H1 (cell line): ENCODE results near the gene CDC123. TPM values are rescaled to one million over a fixed set of nuclear protein-coding genes. Genes with fewer than 3 reads are reported as not detected.

Experiments used
- CTCF ChIA-PET: fragments of 300-600 bp; sonication (Branson Sonifier 250); formaldehyde crosslinking; loops from one replicate; lab custom pipeline; 2021; ENCODE audit not compliant: partially characterized antibody; lab: Charles Lee
- POLR2A ChIA-PET: fragments of 300-600 bp; sonication (Branson Sonifier 250); formaldehyde crosslinking; loops from one replicate; lab custom pipeline; 2021; ENCODE audit warnings: inconsistent platforms; ENCODE audit not compliant: partially characterized antibody; lab: Charles Lee
- DNase-seq, 2 experiments: peaks; one replicate each; pipeline versions ENCODE4 v3.0.0 to v3.0.0-alpha.2; 2010 to 2022; ENCODE audit warnings: low spot score in 2 of 2, low read depth in 1 of 2, mixed read lengths in 1 of 2
- FAIRE-seq: peaks from 2 replicates; lab custom pipeline; 2011; peaks lifted over from hg19 to GRCh38; lab: Jason Lieb, UNC
- H2AFZ ChIP-seq: 2 replicates; pipeline ENCODE4 v1.8.1; 2012; ENCODE audit warnings: low read length, inconsistent platforms
- H2AK5ac ChIP-seq: 2 replicates; pipeline ENCODE4 v1.6.1; 2013; ENCODE audit warnings: low read depth, low read length
- H2BK120ac ChIP-seq: replicated peaks from 2 replicates; pipeline ENCODE3; 2013; ENCODE audit warnings: low read depth, low read length, inconsistent platforms
- H2BK12ac ChIP-seq: 2 replicates; pipeline ENCODE4 v1.6.1; 2013; ENCODE audit warnings: low read depth, low read length
- H2BK15ac ChIP-seq: 2 replicates; pipeline ENCODE4 v1.6.1; 2013; ENCODE audit warnings: low read length
- H2BK20ac ChIP-seq: 2 replicates; pipeline ENCODE4 v1.6.1; 2013; ENCODE audit warnings: low read length
- H2BK5ac ChIP-seq: 2 replicates; pipeline ENCODE4 v1.6.1; 2013; ENCODE audit warnings: low read depth, low read length
- H3K14ac ChIP-seq: 2 replicates; pipeline ENCODE4 v1.6.1; 2013; ENCODE audit warnings: inconsistent platforms; ENCODE audit not compliant: insufficient read length
- H3K18ac ChIP-seq: 2 replicates; pipeline ENCODE4 v1.6.1; 2013; ENCODE audit warnings: low read length; ENCODE audit errors: extremely low read depth
- H3K23ac ChIP-seq: 2 replicates; pipeline ENCODE4 v1.6.1; 2013; ENCODE audit warnings: inconsistent platforms; ENCODE audit not compliant: insufficient read length
- H3K23me2 ChIP-seq: 2 replicates; pipeline ENCODE4 v1.6.1; 2013; ENCODE audit warnings: low read depth, low read length
- H3K27ac ChIP-seq: 2 replicates; pipeline ENCODE4 v1.6.1; 2011; ENCODE audit warnings: low read depth, low read length, inconsistent platforms
- H3K27me3 ChIP-seq, 4 experiments: replicated peaks in 1 of 4; 1 replicate in 1 of 4; 2 replicates in 3 of 4; pipeline versions ENCODE4 v1.6.1 to v1.8.1; 2011 to 2013; ENCODE audit warnings: low read length in 3 of 4, mild to moderate bottlenecking in 3 of 4, inconsistent platforms in 2 of 4, mixed read lengths in 2 of 4, moderate library complexity in 1 of 4; ENCODE audit not compliant: control insufficient read depth in 3 of 4, insufficient read depth in 3 of 4; ENCODE audit errors: extremely low read depth in 1 of 4
- H3K36me3 ChIP-seq, 4 experiments: 2 replicates each; pipeline versions ENCODE4 v1.6.1 to v1.8.1; 2011 to 2013; ENCODE audit warnings: mild to moderate bottlenecking in 4 of 4, low read length in 3 of 4, moderate library complexity in 2 of 4, control low read depth in 1 of 4, inconsistent platforms in 1 of 4; ENCODE audit not compliant: insufficient read depth in 4 of 4, control insufficient read depth in 2 of 4
- H3K4ac ChIP-seq: replicated peaks from 2 replicates; pipeline ENCODE3; 2013; ENCODE audit warnings: low read length, low read depth, mixed read lengths, inconsistent platforms; ENCODE audit not compliant: insufficient read length
- H3K4me1 ChIP-seq, 4 experiments: replicated peaks in 1 of 4; 1 replicate in 1 of 4; 2 replicates in 3 of 4; pipeline versions ENCODE4 v1.6.1 to v1.8.1; 2011 to 2013; ENCODE audit warnings: low read length in 3 of 4, inconsistent platforms in 2 of 4, mixed read lengths in 1 of 4; ENCODE audit not compliant: insufficient read depth in 4 of 4, control insufficient read depth in 3 of 4
- H3K4me2 ChIP-seq, 2 experiments: 2 replicates each; pipeline versions ENCODE4 v1.6.1 to v1.8.1; 2011 to 2013; ENCODE audit warnings: low read depth in 2 of 2, low read length in 2 of 2, control low read depth in 1 of 2, inconsistent platforms in 1 of 2, mild to moderate bottlenecking in 1 of 2; ENCODE audit not compliant: insufficient read depth in 1 of 2
- H3K4me3 ChIP-seq, 4 experiments: fragments of 200-600, 300-600 bp in 1 of 4; sonication (generic), shearing (Covaris generic), sonication (Bioruptor Twin) in 1 of 4; 2 replicates each; pipeline versions ENCODE4 v1.5.1 to v1.8.1; 2011 to 2016; ENCODE audit warnings: low read length in 4 of 4, low read depth in 3 of 4, control low read depth in 2 of 4, inconsistent platforms in 2 of 4, mild to moderate bottlenecking in 2 of 4, mixed read lengths in 1 of 4, moderate library complexity in 1 of 4; ENCODE audit not compliant: insufficient read depth in 2 of 4; ENCODE audit errors: extremely low read depth in 1 of 4
- H3K56ac ChIP-seq: replicated peaks from 2 replicates; pipeline ENCODE3; 2013; ENCODE audit warnings: low read depth, mild to moderate bottlenecking, mixed read lengths, low read length, inconsistent platforms; ENCODE audit not compliant: insufficient read length
- H3K79me1 ChIP-seq: 2 replicates; pipeline ENCODE4 v1.6.1; 2013; ENCODE audit warnings: low read depth, low read length, control low read depth
- H3K79me2 ChIP-seq, 2 experiments: 2 replicates each; pipeline versions ENCODE4 v1.6.1 to v1.8.1; 2012 to 2013; ENCODE audit warnings: low read length in 2 of 2, mild to moderate bottlenecking in 2 of 2, inconsistent platforms in 1 of 2; ENCODE audit not compliant: insufficient read depth in 2 of 2, control insufficient read depth in 1 of 2
- H3K9ac ChIP-seq, 4 experiments: replicated peaks in 1 of 4; 1 replicate in 1 of 4; 2 replicates in 3 of 4; pipeline versions ENCODE4 v1.6.1 to v1.8.1; 2011 to 2013; ENCODE audit warnings: low read depth in 3 of 4, low read length in 3 of 4, control low read depth in 2 of 4, mild to moderate bottlenecking in 2 of 4, moderate library complexity in 2 of 4, inconsistent platforms in 1 of 4; ENCODE audit errors: extremely low read depth in 1 of 4
- H3K9me3 ChIP-seq, 2 experiments: 2 replicates each; pipeline versions ENCODE4 v1.6.1 to v1.8.1; 2012 to 2013; ENCODE audit warnings: mild to moderate bottlenecking in 2 of 2, moderate library complexity in 2 of 2, control low read depth in 1 of 2, inconsistent platforms in 1 of 2, low read depth in 1 of 2, low read length in 1 of 2, mixed read lengths in 1 of 2; ENCODE audit not compliant: insufficient read depth in 2 of 2
- H4K20me1 ChIP-seq, 2 experiments: replicated peaks in 1 of 2; 2 replicates each; pipeline versions ENCODE3 to v1.8.1; 2011 to 2013; ENCODE audit warnings: inconsistent platforms in 2 of 2, low read length in 2 of 2, mild to moderate bottlenecking in 1 of 2; ENCODE audit not compliant: insufficient read depth in 2 of 2, control insufficient read depth in 1 of 2
- H4K5ac ChIP-seq: 2 replicates; pipeline ENCODE4 v1.6.1; 2013; ENCODE audit warnings: low read length, low read depth, mixed read lengths, inconsistent platforms; ENCODE audit not compliant: insufficient read length
- H4K8ac ChIP-seq: 2 replicates; pipeline ENCODE4 v1.8.0; 2013; ENCODE audit warnings: mild to moderate bottlenecking, moderate library complexity, low read length, inconsistent platforms; ENCODE audit not compliant: insufficient read depth; ENCODE audit errors: extremely low read depth
- H4K91ac ChIP-seq: replicated peaks from 2 replicates; pipeline ENCODE3; 2013; ENCODE audit warnings: low read length, mixed read lengths, inconsistent platforms; ENCODE audit not compliant: insufficient read length
- POLR2AphosphoS5 ChIP-seq: IDR thresholded peaks from 2 replicates; pipeline ENCODE4 v1.6.1; 2011; ENCODE audit warnings: low read depth, low read length
- RXRA ChIP-seq: IDR thresholded peaks from 2 replicates; pipeline ENCODE4 v1.6.1; 2011; ENCODE audit warnings: low read depth, mild to moderate bottlenecking, low read length, moderate library complexity; ENCODE audit not compliant: insufficient read depth
- TBP ChIP-seq: IDR thresholded peaks from 2 replicates; pipeline ENCODE4 v1.6.1; 2011; ENCODE audit warnings: low read depth, low read length, improper control_type of control experiment
- WGBS, 2 experiments: shearing (Covaris generic) in 1 of 2; methylation state at CpG; one replicate each; pipeline versions ENCODE4 v1.1.6 to v1.1.7; 2013 to 2015; ENCODE audit warnings: low lambda C conversion rate in 2 of 2, mixed read lengths in 2 of 2, inconsistent platforms in 1 of 2, low coverage in 1 of 2, missing lambda C conversion rate in 1 of 2; ENCODE audit not compliant: insufficient replicate concordance in 2 of 2, insufficient coverage in 1 of 2, insufficient read length in 1 of 2; ENCODE audit errors: extremely low coverage in 1 of 2, missing lambda C conversion rate in 1 of 2; 5-methylcytosine and 5-hydroxymethylcytosine counted together
- polyA plus RNA-seq, 7 experiments: library from polyadenylated mRNA; depleted of rRNA in 3 of 7; stranded (reverse) in 5 of 7; unstranded in 2 of 7; fragments of >200 nt in 5 of 7; fragments of 200-250 nt in 2 of 7; gene quantifications; 1 replicate in 5 of 7; 2 replicates in 1 of 7; 4 replicates in 1 of 7; pipeline versions ENCODE4 v1.2.1 to v1.2.3, GENCODE V29; 2011 to 2013; ENCODE audit warnings: missing spikeins in 2 of 7, mixed read lengths in 2 of 7
- total RNA-seq: library from RNA; stranded (reverse); fragmentation: NEBNext Ultra II Directional; extraction: Animal tissue kit (Norgen Biotek cat#: 25700); gene quantifications from 2 replicates; pipeline ENCODE4 v1.2.1, GENCODE V29; 2021

Gene CDC123
- total and polyA plus RNA-seq, 2 of the 8 experiments (the other 6 are each of a cell fraction or from before 2014, with no cell fraction given): 115 to 202 TPM

DNA sequence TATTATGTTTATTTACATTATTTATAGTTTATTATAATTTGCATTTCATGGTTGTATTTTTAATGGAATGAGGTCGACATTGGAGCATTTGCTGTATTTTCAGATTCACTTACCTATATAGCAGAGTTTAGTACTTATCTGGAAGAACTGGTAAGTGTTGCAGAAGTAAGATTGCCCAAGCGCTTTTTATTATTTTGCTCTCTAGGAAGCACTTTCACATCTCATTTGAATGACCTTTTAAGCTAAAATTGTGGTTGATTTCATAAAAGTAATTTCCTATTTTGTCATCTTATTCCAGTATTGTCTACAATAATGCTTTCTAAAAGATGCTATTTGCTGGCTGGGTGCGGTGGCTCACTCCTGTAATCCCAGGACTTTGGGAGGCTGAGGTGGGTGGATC lies 37.9 kb upstream of the CDC123 start:
- no peak overlapping the region for H3K14ac ChIP-seq
- no peak overlapping the region for H3K4me2 ChIP-seq
- CTCF ChIA-PET: no interaction called here
- H3K79me2 ChIP-seq: no peaks in the 10 kb centered on the region
- WGBS, 2 experiments: 86% methylated on average over 3 of the region's 3 CpGs; no CpG with 5 or more reads in 1 of the 2 experiments
- H3K79me1 ChIP-seq: no peaks in the 10 kb centered on the region
- H4K91ac ChIP-seq: no peak overlapping the region
- H2BK12ac ChIP-seq: no peak overlapping the region
- peaks cover 0 to 17% (median 2%) of the 10 kb centered on the region in 4 experiments; a peak in 3 of 8 replicates for H3K36me3 ChIP-seq
- no peak for DNase-seq
- H3K27me3 ChIP-seq: peaks cover 0 to 1% (median 0%) of the 10 kb centered on the region in 4 experiments; a peak in 1 of 7 replicates
- H2BK15ac ChIP-seq: no peak overlapping the region
- no peak overlapping the region for H2BK20ac ChIP-seq
- H3K27ac ChIP-seq: no peak overlapping the region
- H2AK5ac ChIP-seq: no peak overlapping the region
- no peak overlapping the region for H3K4ac ChIP-seq
- H3K23ac ChIP-seq: no peak overlapping the region
- no peak for FAIRE-seq
- H3K4me3 ChIP-seq: no peak overlapping the region
- H3K4me1 ChIP-seq: no peaks in the 10 kb centered on the region
- H2AFZ ChIP-seq: no peak overlapping the region
- no peak overlapping the region for H4K5ac ChIP-seq
- H2BK120ac ChIP-seq: no peak overlapping the region
- H3K9ac ChIP-seq: no peak overlapping the region
- H3K18ac ChIP-seq: no peak overlapping the region
- no peaks in the 10 kb centered on the region for H3K23me2 ChIP-seq
- no peaks in the 10 kb centered on the region for H4K20me1 ChIP-seq
- H3K56ac ChIP-seq: no peak overlapping the region
- H4K8ac ChIP-seq: no peak overlapping the region
- H2BK5ac ChIP-seq: no peak overlapping the region
- POLR2A ChIA-PET: no interaction called here
- no peaks in the 10 kb centered on the region for H3K9me3 ChIP-seq
- no peak for TF ChIP-seq POLR2AphosphoS5
- no peak for TF ChIP-seq RXRA
- TF ChIP-seq TBP: no peak
